Neural cell (in vitro differentiated cells): Measurements from ENCODE around the gene PRAME.

Experiments
- POLR2AphosphoS5 ChIP-seq: IDR thresholded peaks from 2 replicates; pipeline ENCODE4 v1.6.1; 2012
- TAF1 ChIP-seq: IDR thresholded peaks from 2 replicates; pipeline ENCODE4 v1.6.1; 2012; ENCODE audit warnings: low read depth
- TF ChIP-seq, protein P1 (sequence below): fragments of 450-650 bp; IDR thresholded peaks from 2 replicates; pipeline ENCODE4 v1.5.1; 2014; ENCODE audit warnings: antibody characterized with exemption, mild to moderate bottlenecking, moderate library complexity; ENCODE audit not compliant: poor library complexity, severe bottlenecking

DNA sequence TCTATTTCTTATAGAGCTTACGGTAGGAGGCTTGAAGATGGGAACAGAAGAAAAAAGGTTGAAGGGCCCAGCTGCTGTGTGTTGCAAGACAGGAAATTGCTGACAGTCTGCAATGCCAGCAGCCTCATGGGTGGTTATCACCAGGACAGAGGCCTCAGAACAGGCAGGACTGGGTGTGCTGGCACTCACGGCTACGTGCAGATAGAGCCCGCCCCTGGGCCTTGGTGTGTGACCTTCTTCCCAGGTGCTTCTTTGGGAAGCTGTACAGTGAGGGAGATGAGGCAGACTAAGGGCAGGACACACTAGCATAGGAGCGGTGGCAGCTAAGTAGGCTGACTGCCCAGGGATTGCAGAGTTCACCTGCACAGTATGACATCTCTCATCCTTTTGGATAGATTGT, 12.6 kb downstream of the PRAME start:
- TF ChIP-seq TAF1 (no peak), POLR2AphosphoS5 (no peak)
- TF ChIP-seq, protein P1, sequence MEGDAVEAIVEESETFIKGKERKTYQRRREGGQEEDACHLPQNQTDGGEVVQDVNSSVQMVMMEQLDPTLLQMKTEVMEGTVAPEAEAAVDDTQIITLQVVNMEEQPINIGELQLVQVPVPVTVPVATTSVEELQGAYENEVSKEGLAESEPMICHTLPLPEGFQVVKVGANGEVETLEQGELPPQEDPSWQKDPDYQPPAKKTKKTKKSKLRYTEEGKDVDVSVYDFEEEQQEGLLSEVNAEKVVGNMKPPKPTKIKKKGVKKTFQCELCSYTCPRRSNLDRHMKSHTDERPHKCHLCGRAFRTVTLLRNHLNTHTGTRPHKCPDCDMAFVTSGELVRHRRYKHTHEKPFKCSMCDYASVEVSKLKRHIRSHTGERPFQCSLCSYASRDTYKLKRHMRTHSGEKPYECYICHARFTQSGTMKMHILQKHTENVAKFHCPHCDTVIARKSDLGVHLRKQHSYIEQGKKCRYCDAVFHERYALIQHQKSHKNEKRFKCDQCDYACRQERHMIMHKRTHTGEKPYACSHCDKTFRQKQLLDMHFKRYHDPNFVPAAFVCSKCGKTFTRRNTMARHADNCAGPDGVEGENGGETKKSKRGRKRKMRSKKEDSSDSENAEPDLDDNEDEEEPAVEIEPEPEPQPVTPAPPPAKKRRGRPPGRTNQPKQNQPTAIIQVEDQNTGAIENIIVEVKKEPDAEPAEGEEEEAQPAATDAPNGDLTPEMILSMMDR, result no peak
